ES-I3 (cell line): ENCODE results near the gene LRP1B.
"Not testable (repeated sequence)": the region's sequence is repeated elsewhere in the genome, so short reads cannot be mapped to it uniquely, and the experiment has no call there.

Experiments used
- H3K36me3 ChIP-seq: 2 replicates; pipeline ENCODE4 v1.6.1; 2013; ENCODE audit warnings: mild to moderate bottlenecking, low read length, control low read depth, moderate library complexity; ENCODE audit not compliant: insufficient read depth
- H3K4me1 ChIP-seq: 2 replicates; pipeline ENCODE4 v1.6.1; 2013; ENCODE audit warnings: mild to moderate bottlenecking, control low read depth, low read length; ENCODE audit not compliant: insufficient read depth
- H3K9ac ChIP-seq: 2 replicates; pipeline ENCODE4 v1.6.1; 2013; ENCODE audit warnings: low read depth, mild to moderate bottlenecking, low read length, moderate library complexity
- H3K9me3 ChIP-seq: 2 replicates; pipeline ENCODE4 v1.6.1; 2013; ENCODE audit warnings: mild to moderate bottlenecking, low read length, moderate library complexity; ENCODE audit not compliant: control insufficient read depth, insufficient read depth

Gene LRP1B

DNA sequence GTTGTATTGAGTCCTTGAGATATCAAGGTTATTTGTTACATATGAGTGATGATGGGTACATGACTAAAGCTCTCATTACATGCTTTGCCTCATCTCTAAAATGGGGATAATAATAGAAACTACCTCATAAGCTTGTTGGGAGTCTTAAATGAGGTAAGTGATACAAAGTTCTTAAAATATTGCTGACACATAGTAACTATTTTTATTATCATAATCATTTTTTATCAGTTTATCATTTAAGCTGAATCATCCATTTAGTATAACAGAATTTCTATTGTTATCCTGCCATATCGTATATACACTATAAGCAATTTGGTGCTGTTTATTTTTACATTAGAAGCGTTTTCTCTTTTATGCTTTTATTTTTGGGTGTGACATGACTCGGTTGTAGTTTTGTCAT, 871.1 kb downstream of the LRP1B start:
- H3K9ac ChIP-seq = no peak overlapping the region
- H3K36me3 ChIP-seq = no peaks in the 10 kb centered on the region
- H3K9me3 ChIP-seq = no peaks in the 10 kb centered on the region
- H3K4me1 ChIP-seq = no peaks in the 10 kb centered on the region

DNA sequence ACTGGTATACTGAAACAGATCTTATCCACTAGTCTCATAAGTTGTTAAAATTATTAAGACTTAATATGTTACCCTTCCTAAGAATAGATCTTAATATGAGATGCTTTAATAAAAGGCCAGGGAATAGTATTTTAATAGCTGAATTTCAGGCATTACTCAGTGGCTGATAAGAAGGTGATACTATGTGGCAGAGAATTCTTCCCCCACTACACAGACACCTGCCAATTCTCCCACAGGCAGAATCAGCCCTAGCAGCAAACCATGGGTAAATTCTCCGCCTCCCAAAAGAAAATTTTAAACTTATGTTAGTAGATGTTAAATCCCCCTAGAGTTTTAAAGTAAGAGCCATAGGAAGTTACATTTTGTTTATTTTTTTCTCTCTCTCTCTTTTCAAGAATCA, 888.8 kb downstream of the LRP1B start:
- Histone ChIP-seq H3K9me3 (no peaks in the 10 kb centered on the region), H3K36me3 (no peaks in the 10 kb centered on the region)

DNA sequence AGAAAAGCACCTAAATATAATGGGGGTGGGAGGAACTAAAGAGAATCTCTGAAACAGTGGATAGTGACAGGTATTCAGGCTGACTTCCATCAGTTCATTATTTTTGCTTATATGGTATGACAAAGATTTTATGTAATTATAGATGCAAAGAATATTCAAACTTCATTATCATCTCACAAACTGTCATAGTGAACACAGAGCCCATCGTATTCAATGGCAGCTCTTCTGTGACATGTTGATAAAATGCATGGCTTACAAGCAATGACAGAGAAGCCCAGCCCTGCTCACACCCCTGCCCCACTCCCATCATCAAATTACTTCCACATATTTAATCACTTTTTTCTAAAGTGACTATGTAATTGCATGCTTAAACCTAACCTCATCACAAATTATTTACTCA, 904.3 kb downstream of the LRP1B start:
- Histone ChIP-seq H3K9me3 (no peaks in the 10 kb centered on the region; the same call in 1 of the 2 replicates), H3K4me1 (no peaks in the 10 kb centered on the region), H3K36me3 (no peaks in the 10 kb centered on the region), H3K9ac (no peak overlapping the region)

More for the DNA sequence above, 888.8 kb downstream of the LRP1B start:
- Histone ChIP-seq H3K9ac (no peak overlapping the region), H3K4me1 (no peaks in the 10 kb centered on the region)

GRCh38 chr2:141207036-141207385, 923.8 kb downstream of the LRP1B start:
- H3K4me1 ChIP-seq = no peaks in the 10 kb centered on the region
- no peaks in the 10 kb centered on the region for H3K36me3 ChIP-seq
- no peak overlapping the region for H3K9ac ChIP-seq
- no peaks in the 10 kb centered on the region for H3K9me3 ChIP-seq

GRCh38 chr2:141201016-141201565, 929.7 kb downstream of the LRP1B start:
- H3K9ac ChIP-seq = no peak overlapping the region
- no peaks in the 10 kb centered on the region for H3K9me3 ChIP-seq
- no peaks in the 10 kb centered on the region for H3K4me1 ChIP-seq
- H3K36me3 ChIP-seq = no peaks in the 10 kb centered on the region

GRCh38 chr2:141200191-141200590, 930.6 kb downstream of the LRP1B start:
- H3K4me1 ChIP-seq = no peaks in the 10 kb centered on the region
- H3K9ac ChIP-seq = no peak overlapping the region
- no peaks in the 10 kb centered on the region for H3K36me3 ChIP-seq
- no peaks in the 10 kb centered on the region for H3K9me3 ChIP-seq

DNA sequence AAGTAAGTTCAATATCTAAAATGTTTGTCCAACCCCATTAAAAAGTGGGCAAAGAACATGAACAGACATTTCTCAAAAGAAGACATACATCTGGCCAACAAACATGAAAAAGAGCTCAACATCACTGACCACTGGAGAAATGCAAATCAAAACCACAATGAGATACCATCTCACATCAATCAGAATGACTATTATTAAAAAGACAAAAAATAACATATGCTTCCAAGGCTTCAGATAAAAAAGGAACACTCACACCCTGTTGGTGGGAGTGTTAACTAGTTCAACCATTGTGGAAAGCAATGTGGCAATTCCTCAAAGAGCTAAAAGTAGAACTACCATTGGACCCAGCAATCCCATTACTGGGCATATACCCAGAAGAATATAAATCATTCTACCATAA, 931.1 kb downstream of the LRP1B start:
- Histone ChIP-seq H3K4me1 (no peaks in the 10 kb centered on the region), H3K9ac (no peak overlapping the region), H3K9me3 (no peaks in the 10 kb centered on the region), H3K36me3 (no peaks in the 10 kb centered on the region)

- no peak overlapping the region for H3K9ac ChIP-seq
- no peaks in the 10 kb centered on the region for H3K4me1 ChIP-seq
- H3K9me3 ChIP-seq = no peaks in the 10 kb centered on the region
- no peaks in the 10 kb centered on the region for H3K36me3 ChIP-seq
These were observed 935.7 kb downstream of the LRP1B start for GRCh38 chr2:141195087-141195486.

GRCh38 chr2:141187075-141187439, 943.8 kb downstream of the LRP1B start:
- Histone ChIP-seq H3K9ac (no peak overlapping the region), H3K4me1 (no peaks in the 10 kb centered on the region), H3K9me3 (no peaks in the 10 kb centered on the region), H3K36me3 (no peaks in the 10 kb centered on the region)

DNA sequence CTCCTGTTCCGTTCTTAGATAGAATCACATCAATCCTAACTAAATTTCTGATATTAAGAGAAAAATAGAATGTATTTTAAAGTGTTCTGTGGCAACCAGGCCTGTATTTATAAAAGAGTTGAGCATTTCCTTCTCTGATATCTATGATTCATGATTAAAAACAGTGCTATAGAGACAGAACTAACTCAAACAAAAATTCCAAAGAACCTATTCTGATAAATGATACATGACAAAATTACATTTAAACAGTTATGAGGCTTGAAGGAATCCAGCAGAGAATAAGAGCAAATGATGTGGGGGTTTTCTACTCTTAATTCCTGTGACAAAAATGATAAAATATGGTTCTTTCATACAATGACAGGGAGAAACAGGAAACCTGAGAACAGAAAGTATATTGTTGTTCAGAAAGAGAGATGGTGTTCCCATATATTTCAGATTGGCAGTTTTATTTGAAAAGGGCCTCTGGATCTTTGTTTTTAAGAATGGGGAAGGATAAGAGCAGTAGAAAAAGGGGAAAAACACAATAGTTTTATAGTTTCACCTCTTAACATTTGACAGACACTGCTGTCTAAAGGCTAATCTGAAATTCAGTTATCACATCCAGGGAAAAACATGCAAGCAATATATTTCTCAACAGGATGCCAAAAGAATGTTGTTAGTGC, 944.3 kb downstream of the LRP1B start:
- no peaks in the 10 kb centered on the region for H3K4me1 ChIP-seq
- no peaks in the 10 kb centered on the region for H3K36me3 ChIP-seq
- no peak overlapping the region for H3K9ac ChIP-seq
- no peaks in the 10 kb centered on the region for H3K9me3 ChIP-seq

DNA sequence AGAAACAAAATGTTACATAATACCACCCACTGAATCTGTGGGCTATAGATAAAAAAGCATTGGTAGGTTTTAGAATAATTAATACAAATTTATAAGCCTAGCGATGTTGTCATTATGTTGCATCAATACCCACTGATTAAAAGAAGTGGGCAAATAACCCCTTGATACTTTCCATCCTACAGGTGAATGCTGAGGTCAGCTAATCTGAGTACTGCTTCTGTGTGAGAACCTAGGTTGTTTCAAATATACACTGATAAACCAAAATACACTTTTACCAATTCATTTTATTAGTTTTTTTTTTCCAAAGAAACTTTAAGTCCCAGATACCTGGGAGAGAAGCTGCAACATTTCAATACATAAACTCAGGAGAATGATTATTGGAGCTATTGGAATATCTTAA, 948.6 kb downstream of the LRP1B start:
- H3K9ac ChIP-seq = no peak overlapping the region
- no peaks in the 10 kb centered on the region for H3K36me3 ChIP-seq
- no peaks in the 10 kb centered on the region for H3K4me1 ChIP-seq
- no peaks in the 10 kb centered on the region for H3K9me3 ChIP-seq

GRCh38 chr2:141169117-141169516, 961.7 kb downstream of the LRP1B start:
- not testable (repeated sequence) for H3K36me3 ChIP-seq, H3K9me3 ChIP-seq, H3K9ac ChIP-seq, H3K4me1 ChIP-seq

DNA sequence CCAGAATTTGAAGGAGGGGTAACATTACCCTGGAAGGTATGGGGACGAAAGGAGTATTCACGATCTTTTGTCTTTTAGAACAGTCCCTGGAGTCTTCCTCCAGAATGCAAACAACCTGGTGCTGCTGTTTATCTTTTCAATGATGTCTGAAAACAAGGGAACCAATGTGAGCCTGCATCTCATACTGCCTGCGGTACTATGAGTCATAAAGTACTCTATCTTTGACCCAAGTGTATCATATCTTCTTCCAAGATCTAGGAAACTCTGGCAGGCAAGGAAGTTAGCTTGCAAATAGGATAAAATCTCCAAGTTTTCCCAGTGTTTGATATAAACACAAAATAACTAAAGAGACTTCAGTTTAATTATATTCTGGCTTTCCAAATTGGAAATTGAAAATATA, 968.5 kb downstream of the LRP1B start:
- no peaks in the 10 kb centered on the region for H3K9me3 ChIP-seq
- H3K36me3 ChIP-seq = no peaks in the 10 kb centered on the region
- no peaks in the 10 kb centered on the region for H3K4me1 ChIP-seq
- H3K9ac ChIP-seq = no peak overlapping the region

GRCh38 chr2:141151611-141152286, 979.1 kb downstream of the LRP1B start:
- Histone ChIP-seq H3K9ac (no peak overlapping the region), H3K9me3 (no peaks in the 10 kb centered on the region), H3K36me3 (no peaks in the 10 kb centered on the region), H3K4me1 (no peaks in the 10 kb centered on the region)

GRCh38 chr2:141142025-141142424, 988.8 kb downstream of the LRP1B start:
- Histone ChIP-seq H3K9ac (no peak overlapping the region), H3K36me3 (no peaks in the 10 kb centered on the region), H3K9me3 (no peaks in the 10 kb centered on the region), H3K4me1 (no peaks in the 10 kb centered on the region)
